Measurements from ENCODE around the gene GGCT. TPM values are rescaled to one million over a fixed set of nuclear protein-coding genes. Genes with fewer than 3 reads are reported as not detected.

Gene GGCT
- total RNA-seq, 6 donors from 2014 or later: 12.6 to 26.2 (median 22.2) TPM

- DNase-seq (no peak), ATAC-seq (ENCODE audit: low FRiP score in 2 of 2) (peak in 1 of 2 donors; percentile 32)
- no peak for TF ChIP-seq EP300 (IDR thresholded peaks at IDR 0.05)
- TF ChIP-seq POLR2A (IDR thresholded peaks at IDR 0.05): no peak
- no peak for TF ChIP-seq CTCF (IDR thresholded peaks at IDR 0.05)
- no peak for TF ChIP-seq POLR2AphosphoS5 (IDR thresholded peaks at IDR 0.05)
- Histone ChIP-seq H3K4me3 (peak overlapping the region in 3 of 4 donors; percentile 66 to 72 (median 66)), H3K9me3 (no peaks in the 10 kb centered on the region), H3K4me1 (peaks cover 63 to 74% (median 71%) of the 10 kb centered on the region in 4 donors), H3K36me3 (no peaks in the 10 kb centered on the region), H3K27ac (peak overlapping the region; percentile 90 to 96 (median 94)), H3K27me3 (no peaks in the 10 kb centered on the region)
- 51 to 66% methylated on average over 9 to 10 of the region's 10 CpGs for WGBS, 2 donors
Observed at GRCh38 chr7:30476459-30477145, 28.0 kb downstream of the GGCT start.

- Histone ChIP-seq H3K4me1 (peaks cover 73 to 85% (median 81%) of the 10 kb centered on the region in 4 donors), H3K27me3 (no peaks in the 10 kb centered on the region), H3K27ac (peak overlapping the region; percentile 31 to 96 (median 76)), H3K36me3 (no peaks in the 10 kb centered on the region), H3K9me3 (no peaks in the 10 kb centered on the region), H3K4me3 (no peak overlapping the region)
- no peak for TF ChIP-seq CTCF (IDR thresholded peaks at IDR 0.05)
- TF ChIP-seq POLR2A (IDR thresholded peaks at IDR 0.05): no peak
- TF ChIP-seq POLR2AphosphoS5 (IDR thresholded peaks at IDR 0.05): no peak
- TF ChIP-seq EP300 (IDR thresholded peaks at IDR 0.05): no peak
- no peak for ATAC-seq (ENCODE audit: low FRiP score in 2 of 2)
- WGBS, 2 donors: 21 to 26% methylated on average over 6 of the region's 6 CpGs
- no peak for DNase-seq
Observed at GRCh38 chr7:30475580-30475979, 29.0 kb downstream of the GGCT start.

- H3K4me3 ChIP-seq: no peak overlapping the region
- ATAC-seq (ENCODE audit: low FRiP score in 2 of 2) (peak in 1 of 2 donors; percentile 49), DNase-seq (no peak)
- no peaks in the 10 kb centered on the region for H3K9me3 ChIP-seq
- H3K27ac ChIP-seq: peak overlapping the region in 3 of 4 donors; percentile 30 to 94 (median 59)
- TF ChIP-seq POLR2A (IDR thresholded peaks at IDR 0.05) (no peak), POLR2AphosphoS5 (IDR thresholded peaks at IDR 0.05) (peak in 1 of 2 donors; percentile 25), EP300 (IDR thresholded peaks at IDR 0.05) (no peak)
- no peaks in the 10 kb centered on the region for H3K36me3 ChIP-seq
- peaks cover 80 to 92% (median 88%) of the 10 kb centered on the region in 4 donors for H3K4me1 ChIP-seq
- WGBS, 2 donors: 56 to 62% methylated on average over 2 of the region's 2 CpGs
- H3K27me3 ChIP-seq: no peaks in the 10 kb centered on the region
Observed at GRCh38 chr7:30474893-30475292, 29.7 kb downstream of the GGCT start.

GRCh38 chr7:30474485-30474884, 30.1 kb downstream of the GGCT start:
- ATAC-seq (ENCODE audit: low FRiP score in 2 of 2) (no peak), DNase-seq (no peak)
- Histone ChIP-seq H3K4me3 (no peak overlapping the region), H3K27ac (peak overlapping the region in 3 of 4 donors; percentile 30 to 94 (median 36)), H3K36me3 (no peaks in the 10 kb centered on the region), H3K27me3 (no peaks in the 10 kb centered on the region), H3K4me1 (peaks cover 83 to 94% (median 90%) of the 10 kb centered on the region in 4 donors), H3K9me3 (no peaks in the 10 kb centered on the region)
- TF ChIP-seq POLR2A (IDR thresholded peaks at IDR 0.05) (no peak), POLR2AphosphoS5 (IDR thresholded peaks at IDR 0.05) (no peak), EP300 (IDR thresholded peaks at IDR 0.05) (no peak), CTCF (IDR thresholded peaks at IDR 0.05) (no peak)
- 94 to 98% methylated on average over 5 to 10 of the region's 10 CpGs for WGBS, 2 donors

GRCh38 chr7:30473903-30474302, 30.7 kb downstream of the GGCT start:
- no peak for DNase-seq
- WGBS, 2 donors: 71 to 72% methylated on average over 1 of the region's 1 CpG
- H3K4me1 ChIP-seq: peaks cover 84 to 94% (median 90%) of the 10 kb centered on the region in 4 donors
- no peak for ATAC-seq (ENCODE audit: low FRiP score in 2 of 2)
- peak overlapping the region in 3 of 4 donors; percentile 36 to 94 (median 85) for H3K27ac ChIP-seq
- no peaks in the 10 kb centered on the region for H3K27me3 ChIP-seq
- no peaks in the 10 kb centered on the region for H3K36me3 ChIP-seq
- TF ChIP-seq CTCF (IDR thresholded peaks at IDR 0.05) (no peak), EP300 (IDR thresholded peaks at IDR 0.05) (no peak), POLR2A (IDR thresholded peaks at IDR 0.05) (no peak), POLR2AphosphoS5 (IDR thresholded peaks at IDR 0.05) (no peak)
- H3K4me3 ChIP-seq: no peak overlapping the region
- no peaks in the 10 kb centered on the region for H3K9me3 ChIP-seq

All from upper lobe of left lung (tissue), 6 donors.